Thymus (tissue), 11 donors: ENCODE results near the gene FOXF2. TPM values are rescaled to one million over a fixed set of nuclear protein-coding genes. Genes with fewer than 3 reads are reported as not detected.
"Not testable (repeated sequence)": the region's sequence is repeated elsewhere in the genome, so short reads cannot be mapped to it uniquely, and the experiment has no call there.

Source experiments
- DNase-seq, 9 donors: peaks; one replicate each; pipeline ENCODE4 v3.0.0-alpha.2; 2013; ENCODE audit warnings: low spot score in 9 of 9, low read depth in 6 of 9, missing footprints in 1 of 9
- H3K27ac ChIP-seq, 2 donors: one replicate each; pipeline ENCODE4 v1.5.1; 2013; ENCODE audit warnings: control low read depth in 1 of 2, low read depth in 1 of 2, low read length in 1 of 2, mild to moderate bottlenecking in 1 of 2, moderate library complexity in 1 of 2
- H3K27me3 ChIP-seq, 2 donors: one replicate each; pipeline ENCODE4 v1.5.1; 2013; ENCODE audit warnings: low read length in 1 of 2; ENCODE audit not compliant: control insufficient read depth in 2 of 2, insufficient read depth in 1 of 2
- H3K36me3 ChIP-seq, 2 donors: one replicate each; pipeline ENCODE4 v1.5.1; 2013; ENCODE audit warnings: low read length in 1 of 2, mild to moderate bottlenecking in 1 of 2, moderate library complexity in 1 of 2; ENCODE audit not compliant: control insufficient read depth in 2 of 2, insufficient read depth in 2 of 2
- H3K4me1 ChIP-seq, 2 donors: one replicate each; pipeline ENCODE4 v1.5.1; 2013; ENCODE audit warnings: low read length in 2 of 2; ENCODE audit not compliant: control insufficient read depth in 2 of 2, insufficient read depth in 2 of 2
- H3K4me3 ChIP-seq, 2 donors: one replicate each; pipeline ENCODE4 v1.5.1; 2013; ENCODE audit warnings: low read length in 2 of 2, control low read depth in 1 of 2, mild to moderate bottlenecking in 1 of 2
- H3K9me3 ChIP-seq, 2 donors: one replicate each; pipeline ENCODE4 v1.5.1; 2013; ENCODE audit warnings: low read length in 1 of 2, mild to moderate bottlenecking in 1 of 2; ENCODE audit not compliant: control insufficient read depth in 2 of 2, insufficient read depth in 1 of 2
- WGBS: extraction: QIAGEN DNeasy Blood & Tissue Kit; methylation state at CpG from one replicate; pipeline ENCODE4 v1.1.7; 2013; 5-methylcytosine and 5-hydroxymethylcytosine counted together
- polyA plus RNA-seq: library from polyadenylated mRNA; stranded (reverse); fragments of 200-250 nt; gene quantifications from one replicate; pipeline ENCODE4 v1.2.3, GENCODE V29; 2013
- total RNA-seq: library from RNA; stranded (reverse); fragments of 120-200 nt; gene quantifications from one replicate; pipeline ENCODE4 v1.2.4, GENCODE V29; 2013
- donor health status: healthy.

The FOXF2 gene
- total and polyA plus RNA-seq, 2 donors = 0.30 TPM; not detected in 1

DNA sequence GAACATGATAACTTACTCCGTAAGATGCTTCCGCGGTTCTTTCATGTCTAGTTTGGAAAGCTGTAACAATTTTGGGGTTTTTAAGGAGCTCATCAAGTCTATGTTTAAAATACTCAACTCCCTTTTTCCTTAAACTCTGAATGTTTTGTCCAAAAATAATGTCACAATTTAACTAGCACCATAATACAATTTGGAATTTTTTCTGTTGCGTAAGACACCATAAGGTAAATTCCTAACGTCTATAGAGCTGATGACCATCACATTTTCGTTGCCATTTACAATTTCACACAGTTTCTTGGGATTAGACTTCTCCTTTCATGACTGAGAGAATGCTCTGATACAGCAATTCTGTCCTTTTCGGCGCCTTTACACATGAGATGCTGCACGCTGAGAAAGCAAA, 26.7 kb upstream of the FOXF2 start:
- WGBS = 91% methylated on average over 9 of the region's 9 CpGs
- H3K27ac ChIP-seq = no peak overlapping the region

DNA sequence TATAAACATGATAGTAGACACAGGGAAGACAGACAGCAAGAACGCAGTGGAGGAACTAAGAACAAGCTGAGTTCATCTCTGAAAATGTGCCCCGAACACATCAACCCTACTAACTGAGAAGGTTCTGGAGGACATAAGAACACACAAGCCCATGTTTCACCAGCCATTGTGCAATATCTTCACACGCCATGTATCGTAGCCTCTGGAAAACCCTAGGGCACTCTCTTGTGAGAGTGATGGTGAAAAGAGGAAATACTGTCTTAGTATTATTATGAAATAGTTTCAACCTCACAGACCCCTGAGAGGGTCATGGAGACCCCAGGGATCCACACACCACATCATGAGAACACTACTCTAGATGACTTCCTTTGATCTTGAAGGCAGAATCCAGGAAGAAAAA, 26.1 kb upstream of the FOXF2 start:
- DNase-seq = no peak
- Histone ChIP-seq H3K27ac (no peak overlapping the region), H3K36me3 (no peaks in the 10 kb centered on the region), H3K27me3 (peaks cover 4 to 18% of the 10 kb centered on the region in 2 donors), H3K9me3 (no peaks in the 10 kb centered on the region), H3K4me1 (no peaks in the 10 kb centered on the region), H3K4me3 (no peak overlapping the region)
- WGBS = 85% methylated on average over 4 of the region's 4 CpGs

More for the DNA sequence above, 26.7 kb upstream of the FOXF2 start:
- no peak for DNase-seq
- no peak overlapping the region for H3K4me3 ChIP-seq
- no peaks in the 10 kb centered on the region for H3K9me3 ChIP-seq
- H3K4me1 ChIP-seq = no peaks in the 10 kb centered on the region
- H3K27me3 ChIP-seq = peaks cover 4 to 16% of the 10 kb centered on the region in 2 donors
- H3K36me3 ChIP-seq = no peaks in the 10 kb centered on the region

DNA sequence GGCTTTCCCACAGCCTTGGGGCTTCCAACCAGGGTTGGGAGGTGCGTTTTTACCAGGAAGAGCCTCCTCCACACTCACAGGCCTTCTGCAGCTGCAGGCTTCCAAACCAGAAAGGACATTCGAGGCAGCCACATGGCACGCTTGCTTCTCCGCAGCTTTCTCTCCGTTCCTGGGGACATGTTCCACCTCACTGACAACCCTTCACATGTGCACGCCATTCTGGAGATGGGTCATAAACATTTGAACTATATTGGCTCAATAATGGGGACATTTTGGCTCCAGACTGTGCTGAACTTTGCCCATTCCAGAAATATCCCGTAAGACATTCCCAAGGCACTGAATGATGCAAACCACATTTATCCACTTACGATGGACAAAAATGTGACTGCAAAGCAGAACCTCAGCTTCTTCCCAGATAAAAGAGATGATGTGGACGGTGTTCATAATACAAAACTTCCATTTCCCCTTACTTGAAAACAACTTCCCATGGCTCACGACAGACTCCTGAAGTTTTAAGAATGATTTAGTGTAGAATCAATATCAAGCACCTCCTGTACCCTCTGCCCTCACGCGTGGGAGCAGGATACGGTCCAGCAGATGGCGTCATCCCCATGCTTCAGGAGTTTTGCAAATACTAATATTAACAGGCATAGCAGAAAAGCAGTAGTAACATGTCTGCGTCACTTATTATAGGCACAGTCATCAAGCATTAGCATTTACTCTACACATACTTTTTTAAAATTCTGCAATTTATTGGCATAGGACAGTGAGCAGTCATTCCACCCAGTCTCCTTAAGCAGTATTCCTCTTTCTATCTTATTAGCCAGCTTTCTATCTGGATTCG, 25.4 kb upstream of the FOXF2 start:
- H3K27ac ChIP-seq = no peak overlapping the region

DNA sequence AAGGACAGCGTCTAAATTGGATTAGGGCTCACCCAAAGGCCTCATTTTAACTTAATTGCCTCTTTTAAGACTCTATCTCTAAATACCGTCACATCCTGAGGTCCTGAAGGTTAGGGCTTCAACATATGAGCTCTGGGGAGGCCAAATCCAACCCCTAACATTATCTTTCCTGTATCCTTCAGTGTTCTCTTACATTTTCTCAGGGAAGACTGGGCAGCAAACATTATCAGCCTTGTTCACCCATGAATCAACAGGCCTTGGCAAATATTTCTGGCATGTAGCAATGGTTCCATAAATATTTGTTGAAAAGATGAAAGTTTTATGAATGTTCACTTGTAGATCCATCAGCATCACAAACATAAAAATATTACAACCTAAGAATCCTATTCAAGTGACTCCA, 24.6 kb upstream of the FOXF2 start:
- 80% methylated on average over 2 of the region's 2 CpGs for WGBS
- peaks cover 4 to 21% of the 10 kb centered on the region in 2 donors for H3K27me3 ChIP-seq
- no peak overlapping the region for H3K4me3 ChIP-seq
- no peaks in the 10 kb centered on the region for H3K9me3 ChIP-seq
- H3K4me1 ChIP-seq = no peaks in the 10 kb centered on the region
- no peak overlapping the region for H3K27ac ChIP-seq
- DNase-seq = no peak
- no peaks in the 10 kb centered on the region for H3K36me3 ChIP-seq

More for the DNA sequence above, 25.4 kb upstream of the FOXF2 start:
- 64% methylated on average over 16 of the region's 16 CpGs for WGBS
- no peak for DNase-seq
- H3K27me3 ChIP-seq = peaks cover 4 to 21% of the 10 kb centered on the region in 2 donors
- no peaks in the 10 kb centered on the region for H3K9me3 ChIP-seq
- H3K4me3 ChIP-seq = no peak overlapping the region
- no peaks in the 10 kb centered on the region for H3K4me1 ChIP-seq
- no peaks in the 10 kb centered on the region for H3K36me3 ChIP-seq

DNA sequence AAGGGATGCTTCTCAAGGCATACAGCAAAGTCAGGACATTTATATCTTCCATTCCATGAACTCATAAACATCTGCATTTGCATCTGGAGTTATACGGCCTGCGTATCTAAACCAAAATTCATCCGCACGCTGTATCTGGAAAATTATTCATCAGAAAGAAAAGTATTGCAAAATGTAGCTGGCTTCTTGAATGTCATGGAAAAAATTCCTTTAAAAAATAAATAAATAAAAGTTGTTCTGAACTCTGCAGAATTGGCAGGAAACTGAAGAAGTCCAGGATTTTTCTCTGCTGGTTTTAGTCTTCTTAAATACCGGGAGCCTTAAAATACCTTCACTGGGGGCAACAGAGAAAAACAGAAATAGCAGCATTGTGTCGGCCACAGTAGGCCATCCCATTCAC, 23.7 kb upstream of the FOXF2 start:
- no peaks in the 10 kb centered on the region for H3K9me3 ChIP-seq
- no peak overlapping the region for H3K27ac ChIP-seq
- H3K4me1 ChIP-seq = no peaks in the 10 kb centered on the region
- H3K27me3 ChIP-seq = peaks cover 4 to 21% of the 10 kb centered on the region in 2 donors
- H3K4me3 ChIP-seq = no peak overlapping the region
- WGBS = 78% methylated on average over 6 of the region's 6 CpGs
- DNase-seq = no peak
- H3K36me3 ChIP-seq = no peaks in the 10 kb centered on the region

DNA sequence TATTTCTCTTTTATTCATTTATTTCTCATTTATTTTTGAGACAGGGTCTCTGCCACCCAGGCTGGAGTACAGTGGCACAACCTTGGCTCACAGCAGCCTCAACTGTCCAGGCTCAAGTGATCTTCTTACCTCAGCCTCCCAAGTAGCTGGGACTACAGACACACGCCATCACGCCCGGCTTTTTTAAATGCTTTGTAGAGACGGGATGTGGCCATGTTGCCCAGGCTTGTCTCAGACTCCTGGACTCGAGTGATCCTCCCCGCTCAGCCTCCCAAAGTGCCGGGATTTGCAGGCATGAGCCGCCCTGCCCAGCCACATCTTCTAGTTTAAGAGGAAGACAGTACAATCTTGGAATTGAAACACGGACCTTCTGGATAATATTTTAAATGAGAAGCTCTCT, 21.6 kb upstream of the FOXF2 start:
- no peak overlapping the region for H3K27ac ChIP-seq
- 94% methylated on average over 9 of the region's 9 CpGs for WGBS

DNA sequence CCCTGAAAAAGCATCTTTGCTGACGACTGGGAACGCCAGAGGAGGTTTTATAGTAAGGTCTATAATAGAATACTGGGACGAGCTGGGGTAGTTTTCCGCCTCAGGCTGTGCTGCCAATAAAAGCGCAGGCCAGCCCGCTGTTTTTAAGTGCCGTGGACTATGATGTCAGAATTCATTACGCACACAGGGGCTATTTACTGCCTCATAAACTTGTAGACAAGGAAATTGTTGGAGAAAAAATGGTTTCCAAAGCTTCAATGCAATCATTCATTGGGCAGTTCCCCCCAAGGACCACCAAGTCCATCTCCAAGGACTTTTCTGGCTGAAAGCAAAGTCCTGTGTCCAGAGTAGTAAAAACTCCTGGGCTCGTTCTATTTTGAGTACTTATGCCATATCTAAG, 20.4 kb upstream of the FOXF2 start:
- no peak for DNase-seq
- whole genome bisulfite sequencing = 93% methylated on average over 9 of the region's 9 CpGs
- H3K4me3 ChIP-seq = no peak overlapping the region
- no peak overlapping the region for H3K27ac ChIP-seq
- H3K36me3 ChIP-seq = no peaks in the 10 kb centered on the region
- H3K9me3 ChIP-seq = no peaks in the 10 kb centered on the region
- H3K4me1 ChIP-seq = no peaks in the 10 kb centered on the region
- peaks cover 4 to 27% of the 10 kb centered on the region in 2 donors for H3K27me3 ChIP-seq

More for the DNA sequence above, 21.6 kb upstream of the FOXF2 start:
- Histone ChIP-seq H3K36me3 (no peaks in the 10 kb centered on the region), H3K4me1 (no peaks in the 10 kb centered on the region), H3K27me3 (peaks cover 4 to 24% of the 10 kb centered on the region in 2 donors), H3K9me3 (no peaks in the 10 kb centered on the region), H3K4me3 (no peak overlapping the region)
- no peak for DNase-seq

DNA sequence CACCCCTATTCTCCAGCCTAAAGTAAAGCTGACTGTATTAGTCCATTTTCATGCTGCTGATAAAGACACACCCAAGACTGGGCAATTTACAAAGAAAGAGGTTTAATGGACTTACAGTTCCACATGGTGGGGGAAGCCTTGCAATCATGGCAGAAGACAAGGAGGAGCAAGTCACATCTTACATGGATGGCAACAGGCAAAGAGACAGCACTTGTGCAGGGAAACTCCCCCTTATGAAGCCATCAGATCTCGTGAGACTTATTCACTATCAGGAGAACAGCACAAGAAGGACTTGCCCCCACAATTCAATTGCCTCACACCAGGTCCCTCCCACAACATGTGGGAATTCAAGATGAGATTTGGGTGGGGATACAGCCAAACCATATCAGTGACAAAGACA, 19.7 kb upstream of the FOXF2 start:
- peaks cover 7 to 34% of the 10 kb centered on the region in 2 donors for H3K27me3 ChIP-seq
- H3K27ac ChIP-seq, DNase-seq, H3K4me1 ChIP-seq, H3K36me3 ChIP-seq, H3K4me3 ChIP-seq, H3K9me3 ChIP-seq: not testable (repeated sequence)
- 89% methylated on average over 1 of the region's 1 CpG for WGBS

DNA sequence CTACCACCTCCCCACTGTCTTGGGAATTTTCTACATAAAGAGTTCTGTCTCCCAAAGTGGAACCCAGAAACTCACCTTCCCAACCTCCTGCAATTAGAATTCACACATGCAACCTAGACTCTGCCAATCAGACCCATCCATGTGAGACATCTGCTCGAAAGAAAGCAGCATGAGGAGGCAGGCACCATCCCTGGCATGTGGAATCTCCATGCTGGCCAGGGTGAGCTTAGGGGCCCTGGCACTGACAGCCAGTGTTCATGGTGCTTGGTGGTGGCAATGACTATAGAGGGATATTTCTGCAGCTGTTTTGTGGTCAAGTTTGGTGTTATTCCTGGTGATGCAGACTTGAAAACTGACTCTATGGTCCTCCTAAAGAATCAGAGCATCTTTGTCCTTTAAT, 17.4 kb upstream of the FOXF2 start:
- Histone ChIP-seq H3K27me3 (peaks cover 18 to 45% of the 10 kb centered on the region in 2 donors), H3K27ac (no peak overlapping the region), H3K36me3 (no peaks in the 10 kb centered on the region), H3K4me1 (no peaks in the 10 kb centered on the region), H3K9me3 (no peaks in the 10 kb centered on the region), H3K4me3 (no peak overlapping the region)
- 87% methylated on average over 1 of the region's 1 CpG for WGBS
- no peak for DNase-seq
